ENCODE measurements around the gene CYB561D2.

Gene CYB561D2

GRCh38 chr3:50323614-50324199 is 27.0 kb upstream of the CYB561D2 start:
- DNase-seq, result no peak

GRCh38 chr3:50324351-50325112 is 26.1 kb upstream of the CYB561D2 start:
- DNase-seq, result peak; percentile 61

GRCh38 chr3:50325113-50325480 is 25.6 kb upstream of the CYB561D2 start:
- DNase-seq, result no peak

DNA sequence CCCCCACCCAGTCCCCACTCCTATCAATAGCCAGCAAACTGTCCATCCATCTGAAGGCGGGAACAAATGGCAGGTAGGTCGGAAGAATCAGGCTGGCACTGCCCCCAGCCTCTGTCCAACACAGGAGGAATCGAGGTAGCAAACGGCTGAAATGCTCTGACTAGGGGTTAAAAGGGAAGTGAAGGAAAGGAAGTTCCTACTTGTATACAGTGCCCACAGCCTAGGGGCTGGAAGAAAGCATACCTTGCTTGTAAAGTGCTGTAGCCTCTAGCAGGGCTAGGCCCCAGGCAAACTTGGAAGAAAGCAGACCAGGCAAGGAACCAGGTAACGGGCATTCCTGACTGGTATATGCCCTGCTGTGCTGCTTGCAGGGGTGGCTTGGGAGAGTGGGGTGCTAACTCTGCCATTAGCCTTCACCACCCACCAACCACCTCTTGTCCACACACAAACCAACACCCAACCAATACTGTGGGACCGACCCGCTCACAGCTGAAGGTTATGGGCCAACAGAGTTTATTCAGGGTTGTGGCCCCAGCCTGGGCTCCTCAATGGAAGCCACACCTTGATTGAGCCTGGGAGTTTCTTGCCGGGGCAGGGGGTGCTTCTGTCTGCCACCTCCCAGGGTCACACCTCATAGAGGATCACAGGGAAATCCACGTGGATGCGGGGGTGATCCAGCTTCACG is 25.0 kb upstream of the CYB561D2 start:
- DNase-seq, result no peak

GRCh38 chr3:50326182-50326541 is 24.5 kb upstream of the CYB561D2 start:
- DNase-seq, result no peak

DNA sequence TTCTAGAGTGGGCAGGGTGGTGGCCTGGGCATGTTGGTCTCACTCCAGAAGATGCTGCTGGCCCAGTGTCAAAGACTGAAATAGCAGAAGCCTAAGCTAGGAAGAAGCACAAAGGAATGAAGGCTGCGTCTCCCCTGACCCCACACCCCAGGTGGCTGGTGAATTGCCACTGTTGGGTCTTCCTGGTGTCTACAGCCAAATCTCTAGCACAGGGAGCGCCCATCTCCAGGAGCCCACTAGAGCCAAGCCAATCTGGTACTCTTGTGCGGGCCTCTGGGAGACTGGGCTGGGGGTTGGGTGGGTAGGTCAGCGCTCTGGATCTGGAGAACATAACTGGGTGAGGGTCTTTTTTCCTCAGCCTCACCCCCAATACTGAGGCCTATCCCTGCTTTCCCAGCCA is 23.5 kb upstream of the CYB561D2 start:
- DNase-seq, result no peak

- peak; percentile 93 for DNase-seq
Measured at GRCh38 chr3:50327943-50328691, 22.5 kb upstream of the CYB561D2 start, which contains the start of gene TUSC2. Gene TUSC2 (minus strand): TSS chr3:50328223. CDS start chr3:50328099, 124 bp downstream.

DNA sequence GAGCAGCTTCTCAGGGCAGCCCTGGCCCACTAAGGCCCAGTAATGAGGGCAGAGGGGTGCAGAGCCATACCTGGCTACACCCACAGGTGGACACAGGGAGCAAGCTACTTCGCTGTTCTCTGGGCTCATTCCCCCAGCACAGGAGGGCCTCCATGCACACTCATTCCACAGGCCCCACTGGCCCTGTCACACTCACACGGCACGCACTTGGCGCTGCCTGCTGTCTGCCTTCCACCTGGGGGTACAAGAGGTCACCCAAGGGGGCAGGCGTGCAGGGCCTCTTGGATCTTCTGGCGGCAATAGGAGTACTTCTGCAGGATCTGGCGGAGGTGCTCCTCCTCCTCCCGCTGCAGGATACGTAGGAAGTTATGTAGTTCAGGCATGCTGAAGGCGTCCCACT is 20.3 kb upstream of the CYB561D2 start:
- no peak for DNase-seq

- DNase-seq, result no peak
Measured at GRCh38 chr3:50331364-50331907, 19.2 kb upstream of the CYB561D2 start.

DNA sequence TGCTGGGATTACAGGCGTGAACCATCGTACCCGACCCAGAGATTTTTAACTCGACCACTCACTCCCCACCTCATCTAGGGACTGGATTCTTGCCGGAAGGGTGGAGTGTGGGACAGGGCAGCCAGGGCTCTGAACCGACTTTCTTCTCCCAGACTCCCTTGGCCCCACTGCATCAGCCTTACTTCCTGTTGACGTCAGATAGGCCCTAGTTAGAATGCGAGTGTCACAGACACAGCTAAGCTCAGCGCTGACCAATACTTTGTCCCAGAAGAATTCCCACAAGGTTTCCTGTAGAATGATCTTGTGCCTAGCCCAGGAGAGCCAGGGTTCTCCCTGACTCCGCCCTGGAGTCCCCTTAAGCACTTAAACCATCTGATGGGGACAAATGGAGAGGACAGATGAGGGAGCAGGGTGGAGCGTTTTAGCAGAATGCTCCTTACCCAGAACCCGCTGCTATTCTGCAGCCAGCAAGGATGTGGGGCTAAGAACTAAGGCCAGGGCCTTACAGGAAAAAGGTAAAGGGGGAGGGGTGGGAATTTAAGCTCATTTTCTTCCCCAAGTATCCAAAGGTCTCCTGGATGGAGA is 16.8 kb upstream of the CYB561D2 start:
- no peak for DNase-seq

- DNase-seq, result no peak
Measured at GRCh38 chr3:50334339-50335075, 16.2 kb upstream of the CYB561D2 start.

GRCh38 chr3:50336452-50337174 is 14.0 kb upstream of the CYB561D2 start:
- no peak for DNase-seq

GRCh38 chr3:50337175-50337861 is 13.3 kb upstream of the CYB561D2 start:
- DNase-seq, result peak; percentile 95

GRCh38 chr3:50338965-50339364 is 11.7 kb upstream of the CYB561D2 start:
- no peak for DNase-seq

DNA sequence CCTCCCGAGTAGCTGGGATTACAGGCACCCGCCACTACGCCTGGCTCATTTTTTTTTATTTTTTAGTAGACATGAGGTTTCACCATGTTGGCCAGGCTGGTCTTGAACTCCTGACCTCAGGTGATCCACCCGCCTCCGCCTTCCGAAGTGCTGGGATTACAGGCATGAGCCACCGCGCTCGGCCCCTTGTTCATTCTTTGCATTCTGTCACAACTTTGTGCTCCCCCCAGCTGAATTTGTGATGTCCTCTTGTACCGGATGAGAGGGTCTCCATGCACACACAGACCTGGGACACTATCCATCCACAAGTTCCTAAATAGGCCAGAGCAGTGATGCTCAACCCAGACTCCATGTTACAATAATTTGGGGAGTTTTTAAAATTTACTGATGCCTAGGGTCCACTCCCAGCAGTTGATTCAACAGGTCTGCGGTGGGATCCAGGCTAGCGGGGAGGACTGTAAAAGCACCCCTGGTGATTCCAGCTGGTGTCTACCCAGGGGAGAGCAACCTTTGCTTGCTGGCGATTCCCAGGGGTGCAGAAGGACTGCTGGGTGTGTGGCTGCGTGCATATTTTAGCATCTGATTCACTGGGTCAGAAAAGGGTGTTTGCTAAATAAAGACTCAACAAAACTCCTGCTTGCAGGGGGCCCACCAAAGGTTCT is 11.0 kb upstream of the CYB561D2 start:
- no peak for DNase-seq

- no peak for DNase-seq
Measured at GRCh38 chr3:50340147-50340447, 10.6 kb upstream of the CYB561D2 start.

DNA sequence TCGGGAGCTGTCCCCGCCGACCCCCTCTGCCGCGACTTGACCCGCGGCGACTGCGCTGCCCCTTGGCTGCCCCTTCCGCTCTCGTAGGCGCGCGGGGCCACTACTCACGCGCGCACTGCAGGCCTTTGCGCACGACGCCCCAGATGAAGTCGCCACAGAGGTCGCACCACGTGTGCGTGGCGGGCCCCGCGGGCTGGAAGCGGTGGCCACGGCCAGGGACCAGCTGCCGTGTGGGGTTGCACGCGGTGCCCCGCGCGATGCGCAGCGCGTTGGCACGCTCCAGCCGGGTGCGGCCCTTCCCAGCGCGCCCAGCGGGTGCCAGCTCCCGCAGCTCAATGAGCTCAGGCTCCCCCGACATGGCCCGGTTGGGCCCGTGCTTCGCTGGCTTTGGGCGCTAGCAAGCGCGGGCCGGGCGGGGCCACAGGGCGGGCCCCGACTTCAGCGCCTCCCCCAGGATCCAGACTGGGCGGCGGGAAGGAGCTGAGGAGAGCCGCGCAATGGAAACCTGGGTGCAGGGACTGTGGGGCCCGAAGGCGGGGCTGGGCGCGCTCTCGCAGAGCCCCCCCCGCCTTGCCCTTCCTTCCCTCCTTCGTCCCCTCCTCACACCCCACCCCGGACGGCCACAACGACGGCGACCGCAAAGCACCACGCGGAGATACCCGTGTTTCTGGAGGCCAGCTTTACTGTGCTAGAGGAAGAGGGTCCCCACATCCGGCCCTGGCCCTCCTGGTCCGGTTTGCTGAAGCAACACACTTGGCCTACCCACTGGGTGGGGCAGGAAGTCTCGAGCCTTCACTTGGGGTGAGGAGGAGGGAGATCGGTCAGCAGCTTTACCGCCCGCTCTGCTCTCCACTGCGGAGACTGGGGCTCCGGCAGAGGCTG is 10.0 kb upstream of the CYB561D2 start, which contains the start of gene RASSF1:
Gene RASSF1 (minus strand): TSS at position 389 of the 882 bp plus-strand sequence. CDS start 31 bp downstream, at position 358.
- DNase-seq, result peak; percentile 64

GRCh38 chr3:50341537-50341936 is 9.1 kb upstream of the CYB561D2 start:
- no peak for DNase-seq
